Upper lobe of right lung (tissue), 1 donor: Measurements from ENCODE around the gene HS1BP3. TPM values are rescaled to one million over a fixed set of nuclear protein-coding genes. Genes with fewer than 3 reads are reported as not detected.

Source experiments
- ATAC-seq: fragments of 200-7000 bp; cut with Tn5 transposase; one replicate; pipeline ENCODE4 v1.9.1; 2020; ENCODE audit warnings: mild to moderate bottlenecking, moderate library complexity
- DNase-seq: peaks from one replicate; pipeline ENCODE4 v3.0.0-alpha.2; 2020
- H3K27ac ChIP-seq: fragments of 200-600 bp; one replicate; pipeline ENCODE4 v1.8.0; 2022
- H3K27me3 ChIP-seq: fragments of 200-600 bp; one replicate; pipeline ENCODE4 v1.8.0; 2022; ENCODE audit warnings: mild to moderate bottlenecking
- H3K36me3 ChIP-seq: fragments of 200-600 bp; one replicate; pipeline ENCODE4 v1.8.0; 2022
- H3K4me1 ChIP-seq: fragments of 200-600 bp; one replicate; pipeline ENCODE4 v1.8.0; 2022
- H3K4me3 ChIP-seq: fragments of 200-600 bp; one replicate; pipeline ENCODE4 v1.8.0; 2022; ENCODE audit warnings: mild to moderate bottlenecking
- H3K9me3 ChIP-seq: fragments of 200-600 bp; one replicate; pipeline ENCODE4 v1.8.0; 2022
- intact Hi-C: fragments of 100-400 bp; cut with DNase I; formaldehyde crosslinking; loops from one replicate; pipeline ENCODE4 v1.11.0; 2022
- total RNA-seq: library from RNA; stranded (reverse); fragmentation: NEBNext Ultra II Directional; extraction: Animal tissue kit (Norgen Biotek cat#: 25700); gene quantifications from one replicate; pipeline ENCODE4 v1.2.1, GENCODE V29; 2021
- TF ChIP-seq, protein P1 (sequence below): fragments of 200-600 bp; IDR thresholded peaks from one replicate; pipeline ENCODE4 v1.8.0; 2022; ENCODE audit warnings: antibody characterized with exemption
- donor health status: DM: no; HTN: yes; CAD: no; lungs with severe emphysema.

HS1BP3 gene
- total RNA-seq, 1 donor from 2014 or later = 35.8 TPM

DNA sequence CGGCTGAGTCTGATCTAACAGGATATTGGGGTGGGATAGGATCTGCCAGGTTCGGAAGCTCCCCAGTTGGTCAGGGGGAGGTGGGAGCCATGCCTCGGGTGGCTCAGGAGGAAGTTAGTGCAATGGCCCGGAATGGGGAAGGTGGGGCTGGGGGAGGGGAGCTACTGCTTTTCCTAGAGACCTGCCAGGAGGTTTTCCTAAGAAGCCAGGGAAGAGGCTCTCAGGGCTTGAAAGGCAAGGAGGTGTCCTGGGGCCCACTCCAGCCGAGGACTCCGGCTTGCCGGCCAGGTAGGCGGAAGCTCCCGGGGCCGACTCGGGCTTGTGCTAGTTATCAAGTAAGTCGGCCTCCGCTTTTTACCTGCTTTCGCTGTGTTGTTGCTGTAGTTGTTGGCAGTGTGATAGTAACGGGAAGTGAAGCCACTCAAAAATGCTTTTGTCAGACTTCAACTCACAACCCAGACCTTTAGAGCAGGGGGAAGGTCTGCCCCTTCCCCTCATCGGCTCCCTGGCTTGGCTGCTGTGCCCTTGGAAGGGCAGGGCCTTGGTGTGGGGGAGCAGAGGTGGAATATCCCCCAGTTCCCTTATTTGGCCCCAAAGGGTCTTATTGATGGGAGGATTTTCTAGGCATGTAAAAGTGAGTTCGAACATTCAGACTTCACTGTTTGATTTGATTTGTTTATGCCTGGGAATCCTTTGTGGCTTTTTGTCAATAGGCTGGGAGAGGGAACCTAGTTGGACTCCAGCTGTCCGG, 21.5 kb upstream of the HS1BP3 start:
- intact Hi-C loops = no loop called here
- Histone ChIP-seq H3K4me1 (peaks cover 10% of the 10 kb centered on the region), H3K27ac (no peak overlapping the region), H3K9me3 (no peaks in the 10 kb centered on the region), H3K27me3 (peaks cover 67% of the 10 kb centered on the region), H3K4me3 (no peak overlapping the region), H3K36me3 (no peaks in the 10 kb centered on the region)
- ATAC-seq = no peak
- DNase-seq = no peak
- TF ChIP-seq, protein P1, sequence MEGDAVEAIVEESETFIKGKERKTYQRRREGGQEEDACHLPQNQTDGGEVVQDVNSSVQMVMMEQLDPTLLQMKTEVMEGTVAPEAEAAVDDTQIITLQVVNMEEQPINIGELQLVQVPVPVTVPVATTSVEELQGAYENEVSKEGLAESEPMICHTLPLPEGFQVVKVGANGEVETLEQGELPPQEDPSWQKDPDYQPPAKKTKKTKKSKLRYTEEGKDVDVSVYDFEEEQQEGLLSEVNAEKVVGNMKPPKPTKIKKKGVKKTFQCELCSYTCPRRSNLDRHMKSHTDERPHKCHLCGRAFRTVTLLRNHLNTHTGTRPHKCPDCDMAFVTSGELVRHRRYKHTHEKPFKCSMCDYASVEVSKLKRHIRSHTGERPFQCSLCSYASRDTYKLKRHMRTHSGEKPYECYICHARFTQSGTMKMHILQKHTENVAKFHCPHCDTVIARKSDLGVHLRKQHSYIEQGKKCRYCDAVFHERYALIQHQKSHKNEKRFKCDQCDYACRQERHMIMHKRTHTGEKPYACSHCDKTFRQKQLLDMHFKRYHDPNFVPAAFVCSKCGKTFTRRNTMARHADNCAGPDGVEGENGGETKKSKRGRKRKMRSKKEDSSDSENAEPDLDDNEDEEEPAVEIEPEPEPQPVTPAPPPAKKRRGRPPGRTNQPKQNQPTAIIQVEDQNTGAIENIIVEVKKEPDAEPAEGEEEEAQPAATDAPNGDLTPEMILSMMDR = no peak

DNA sequence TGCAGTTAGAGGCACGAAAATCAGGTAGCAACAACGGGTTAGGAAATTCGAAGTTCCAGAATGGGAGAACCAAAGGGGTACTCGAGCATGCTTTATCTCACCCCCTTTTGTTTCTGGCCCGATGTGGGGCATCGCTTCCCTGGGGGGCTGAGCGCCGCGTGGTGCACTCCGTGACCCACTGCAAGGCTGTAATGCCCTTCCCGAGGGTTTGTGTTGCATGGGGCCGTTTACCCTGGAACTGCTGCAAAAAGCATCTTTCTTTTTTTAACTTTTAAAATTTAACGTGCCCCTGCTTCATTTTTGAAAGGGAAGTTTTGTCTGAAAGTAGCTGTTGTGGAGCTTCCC, 20.8 kb upstream of the HS1BP3 start:
- TF ChIP-seq, protein P1 = no peak
- Histone ChIP-seq H3K27me3 (peaks cover 70% of the 10 kb centered on the region), H3K36me3 (no peaks in the 10 kb centered on the region), H3K27ac (no peak overlapping the region), H3K4me1 (peaks cover 10% of the 10 kb centered on the region), H3K9me3 (no peaks in the 10 kb centered on the region), H3K4me3 (no peak overlapping the region)
- no peak for DNase-seq
- ATAC-seq = no peak
- intact Hi-C loops = no loop called here

DNA sequence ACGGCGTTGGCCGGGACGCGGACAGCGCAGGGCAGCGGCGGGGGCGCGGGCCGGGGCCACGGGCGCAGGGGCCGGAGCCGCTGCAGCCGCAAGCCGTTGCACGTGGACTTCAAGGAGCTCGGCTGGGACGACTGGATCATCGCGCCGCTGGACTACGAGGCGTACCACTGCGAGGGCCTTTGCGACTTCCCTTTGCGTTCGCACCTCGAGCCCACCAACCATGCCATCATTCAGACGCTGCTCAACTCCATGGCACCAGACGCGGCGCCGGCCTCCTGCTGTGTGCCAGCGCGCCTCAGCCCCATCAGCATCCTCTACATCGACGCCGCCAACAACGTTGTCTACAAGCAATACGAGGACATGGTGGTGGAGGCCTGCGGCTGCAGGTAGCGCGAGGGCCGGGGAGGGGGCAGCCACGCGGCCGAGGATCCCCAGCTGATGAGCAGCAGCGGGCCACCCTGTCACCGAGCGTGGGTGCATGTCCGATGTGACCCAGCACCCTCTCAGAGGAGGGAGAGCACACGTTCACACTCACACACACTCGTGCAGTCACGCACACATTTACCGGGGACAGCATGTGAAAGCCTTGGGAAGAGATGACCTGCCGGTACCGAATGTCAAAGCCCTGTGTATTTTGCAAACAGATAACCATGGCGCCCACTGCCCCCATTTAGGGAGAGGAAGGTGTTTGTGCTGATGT, 20.3 kb upstream of the HS1BP3 start:
- intact Hi-C loops = no loop called here
- no peaks in the 10 kb centered on the region for H3K9me3 ChIP-seq
- ATAC-seq (no peak), DNase-seq (no peak)
- H3K27ac ChIP-seq = no peak overlapping the region
- H3K27me3 ChIP-seq = peaks cover 75% of the 10 kb centered on the region
- TF ChIP-seq, protein P1 = no peak
- no peaks in the 10 kb centered on the region for H3K36me3 ChIP-seq
- H3K4me1 ChIP-seq = peaks cover 15% of the 10 kb centered on the region
- H3K4me3 ChIP-seq = no peak overlapping the region

DNA sequence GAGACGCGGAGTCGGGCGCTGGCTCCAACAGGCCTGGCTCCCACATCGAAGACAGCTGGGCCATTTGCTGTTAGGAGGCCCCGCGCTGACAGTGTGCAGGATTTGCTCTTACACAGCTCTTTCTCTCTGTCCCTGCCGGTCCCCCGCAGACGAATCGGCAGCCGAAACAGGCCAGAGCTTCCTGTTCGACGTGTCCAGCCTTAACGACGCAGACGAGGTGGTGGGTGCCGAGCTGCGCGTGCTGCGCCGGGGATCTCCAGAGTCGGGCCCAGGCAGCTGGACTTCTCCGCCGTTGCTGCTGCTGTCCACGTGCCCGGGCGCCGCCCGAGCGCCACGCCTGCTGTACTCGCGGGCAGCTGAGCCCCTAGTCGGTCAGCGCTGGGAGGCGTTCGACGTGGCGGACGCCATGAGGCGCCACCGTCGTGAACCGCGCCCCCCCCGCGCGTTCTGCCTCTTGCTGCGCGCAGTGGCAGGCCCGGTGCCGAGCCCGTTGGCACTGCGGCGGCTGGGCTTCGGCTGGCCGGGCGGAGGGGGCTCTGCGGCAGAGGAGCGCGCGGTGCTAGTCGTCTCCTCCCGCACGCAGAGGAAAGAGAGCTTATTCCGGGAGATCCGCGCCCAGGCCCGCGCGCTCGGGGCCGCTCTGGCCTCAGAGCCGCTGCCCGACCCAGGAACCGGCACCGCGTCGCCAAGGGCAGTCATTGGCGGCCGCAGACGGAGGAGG, 19.6 kb upstream of the HS1BP3 start:
- H3K4me3 ChIP-seq = no peak overlapping the region
- no peaks in the 10 kb centered on the region for H3K9me3 ChIP-seq
- intact Hi-C loops = no loop called here
- DNase-seq = peak; percentile 56
- peaks cover 21% of the 10 kb centered on the region for H3K4me1 ChIP-seq
- H3K27ac ChIP-seq = no peak overlapping the region
- ATAC-seq = no peak
- TF ChIP-seq, protein P1 = no peak
- H3K36me3 ChIP-seq = no peaks in the 10 kb centered on the region
- H3K27me3 ChIP-seq = peaks cover 82% of the 10 kb centered on the region

DNA sequence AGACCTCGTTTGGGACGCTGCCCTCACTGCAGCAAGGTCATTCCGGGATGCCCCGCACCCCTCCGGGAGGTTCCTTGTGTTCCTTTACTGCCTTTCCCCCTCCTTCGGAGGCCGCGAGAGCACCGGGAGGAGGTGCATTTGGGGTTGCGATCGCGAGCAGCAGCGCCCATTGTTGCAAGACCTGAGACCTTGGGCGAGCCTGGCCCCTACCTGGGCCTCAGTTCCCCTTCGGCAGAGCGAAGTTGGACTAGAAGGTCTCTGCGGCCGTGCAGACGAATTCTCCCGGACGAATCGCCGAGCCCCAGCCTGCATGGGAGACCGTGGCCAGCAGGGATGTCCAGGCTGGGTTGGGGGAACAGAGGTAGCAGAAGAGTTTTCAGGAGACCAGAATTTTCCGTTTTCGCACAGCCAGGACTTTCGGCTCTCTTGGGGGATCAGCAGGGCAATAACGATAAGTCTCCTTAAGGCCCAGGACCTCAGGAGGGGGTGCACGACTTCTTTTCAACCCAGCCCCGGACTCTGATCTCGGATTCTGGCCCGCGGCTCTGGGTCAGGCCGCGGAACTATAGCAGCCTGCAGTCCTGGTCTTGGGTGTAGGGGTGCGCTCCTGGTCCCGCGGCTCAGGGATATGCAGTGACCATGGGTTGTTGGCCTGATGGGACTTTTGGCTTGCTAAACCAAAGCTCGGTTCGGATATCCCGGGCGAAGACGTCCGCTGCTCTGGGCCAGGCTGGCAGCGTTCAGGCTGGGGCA, 18.8 kb upstream of the HS1BP3 start:
- H3K9me3 ChIP-seq = no peaks in the 10 kb centered on the region
- intact Hi-C loops = no loop called here
- H3K27me3 ChIP-seq = peaks cover 89% of the 10 kb centered on the region
- H3K36me3 ChIP-seq = no peaks in the 10 kb centered on the region
- no peak for ATAC-seq
- peak; percentile 56 for DNase-seq
- peaks cover 18% of the 10 kb centered on the region for H3K4me1 ChIP-seq
- no peak overlapping the region for H3K27ac ChIP-seq
- no peak overlapping the region for H3K4me3 ChIP-seq
- TF ChIP-seq, protein P1 = no peak
